Measurements from ENCODE around the gene ADAM29. TPM values are rescaled to one million over a fixed set of nuclear protein-coding genes. Genes with fewer than 3 reads are reported as not detected.

Gene ADAM29
- total RNA-seq, 1 experiment from 2014 or later = not detected

GRCh38 chr4:174989791-174990190 lies 71.6 kb downstream of the ADAM29 start:
- CTCF ChIA-PET = no interaction called here

More at GRCh38 chr4:174989791-174990190, 71.6 kb downstream of the ADAM29 start:
- no peak overlapping the region for H3K4me3 ChIP-seq (replicated peaks in 1 of 2; ENCODE audit: low read depth in 1 of 2, low read length in 2 of 2)
- intact Hi-C loops (cut with micrococcal nuclease) = no loop called here
- no peaks in the 10 kb centered on the region for H3K36me3 ChIP-seq (ENCODE audit: control insufficient read depth in 1 of 2, insufficient read depth in 2 of 2, low read length in 2 of 2)
- H3K27ac ChIP-seq (ENCODE audit: low read depth, low read length) = no peak overlapping the region
- H3K9me3 ChIP-seq (ENCODE audit: control insufficient read depth in 1 of 2, insufficient read depth in 1 of 2, low read depth in 1 of 2, low read length in 2 of 2) = no peaks in the 10 kb centered on the region; a peak in 1 of 4 replicates
- H3K9me2 ChIP-seq (ENCODE audit: insufficient read depth) = no peaks in the 10 kb centered on the region
- H3K4me1 ChIP-seq (ENCODE audit: control insufficient read depth in 1 of 2, insufficient read depth in 2 of 2, low read length in 2 of 2) = no peaks in the 10 kb centered on the region
- no peaks in the 10 kb centered on the region for H3K27me3 ChIP-seq (ENCODE audit: insufficient read depth, low read length)
- ChIA-PET POLR2A (no interaction called here), RAD21 (ENCODE audit: low non-redundant PET in 1 of 2, low total read pairs in 2 of 2, uncharacterized antibody in 2 of 2, unreplicated experiment in 2 of 2) (no interaction called here)
- H3K4me2 ChIP-seq (ENCODE audit: low read length) = no peak overlapping the region
- no peaks in the 10 kb centered on the region for H4K20me1 ChIP-seq (ENCODE audit: insufficient read depth)
- H2AFZ ChIP-seq (ENCODE audit: low read depth, low read length, poor library complexity, severe bottlenecking) = no peak overlapping the region
- ATAC-seq = no peak
- H3K9ac ChIP-seq (ENCODE audit: low read length) = no peak overlapping the region
- no peaks in the 10 kb centered on the region for H3K79me2 ChIP-seq (ENCODE audit: insufficient read depth, low read length)
- no peak for DNase-seq (ENCODE audit: low read depth, low spot score)
- TF ChIP-seq JUND (IDR thresholded peaks at IDR 0.05) (no peak), POLR2AphosphoS5 (IDR thresholded peaks at IDR 0.05; ENCODE audit: low read depth, low read length) (no peak), EGR1 (IDR thresholded peaks at IDR 0.05; ENCODE audit: low read depth) (no peak), REST (IDR thresholded peaks at IDR 0.05; ENCODE audit: low read depth) (no peak), CTCF (IDR thresholded peaks at IDR 0.05 in 2 of 3, conservative IDR thresholded peaks at IDR 0.05 in 1 of 3; ENCODE audit: borderline replicate concordance in 1 of 3, insufficient read depth in 1 of 3, low read depth in 2 of 3, low read length in 2 of 3) (no peak), ZFX (IDR thresholded peaks at IDR 0.05) (no peak), EZH2phosphoT487 (IDR thresholded peaks at IDR 0.05; ENCODE audit: borderline replicate concordance) (no peak), SIN3A (IDR thresholded peaks at IDR 0.05; ENCODE audit: low read depth) (no peak), EZH2 (IDR thresholded peaks at IDR 0.05) (no peak), POLR2A (IDR thresholded peaks at IDR 0.05; ENCODE audit: borderline replicate concordance, extremely low read depth, insufficient read depth, insufficient read length) (no peak)
- TF ChIP-seq, protein P1, sequence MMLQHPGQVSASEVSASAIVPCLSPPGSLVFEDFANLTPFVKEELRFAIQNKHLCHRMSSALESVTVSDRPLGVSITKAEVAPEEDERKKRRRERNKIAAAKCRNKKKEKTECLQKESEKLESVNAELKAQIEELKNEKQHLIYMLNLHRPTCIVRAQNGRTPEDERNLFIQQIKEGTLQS (IDR thresholded peaks at IDR 0.05) = no peak
- BruUV-seq (replicated peaks) = no TSS peak
